Fibroblast of lung (primary cell): ENCODE measurements around the gene MEN1. TPM values are rescaled to one million over a fixed set of nuclear protein-coding genes. Genes with fewer than 3 reads are reported as not detected.

ENCODE experiments used
- DNase-seq, 2 donors: peaks; one replicate each; pipeline versions ENCODE4 v3.0.0 to v3.0.0-alpha.2; 2010; ENCODE audit warnings: low read depth in 2 of 2
- H2AFZ ChIP-seq: 2 replicates; pipeline ENCODE4 v1.5.1; 2012; ENCODE audit warnings: low read length, control low read depth, inconsistent platforms
- H3K27ac ChIP-seq: 2 replicates; pipeline ENCODE4 v1.5.1; 2011; ENCODE audit warnings: low read length, control low read depth; ENCODE audit not compliant: insufficient read depth
- H3K27me3 ChIP-seq: 2 replicates; pipeline ENCODE4 v1.5.1; 2011; ENCODE audit warnings: mild to moderate bottlenecking, low read length; ENCODE audit not compliant: control insufficient read depth, insufficient read depth
- H3K36me3 ChIP-seq: 2 replicates; pipeline ENCODE4 v1.5.1; 2011; ENCODE audit warnings: low read length; ENCODE audit not compliant: control insufficient read depth, insufficient read depth
- H3K4me1 ChIP-seq: 2 replicates; pipeline ENCODE4 v1.5.1; 2011; ENCODE audit warnings: low read length; ENCODE audit not compliant: control insufficient read depth, insufficient read depth; ENCODE audit errors: extremely low read depth
- H3K4me2 ChIP-seq: 2 replicates; pipeline ENCODE4 v1.5.1; 2011; ENCODE audit warnings: low read length, control low read depth; ENCODE audit not compliant: insufficient read depth; ENCODE audit errors: extremely low read depth
- H3K4me3 ChIP-seq, 4 experiments: fragments of 200-600 bp in 1 of 4; sonication (generic) in 1 of 4; replicated peaks in 1 of 4; 2 replicates each; pipeline ENCODE4 v1.5.1; 2011 to 2016; ENCODE audit warnings: low read length in 4 of 4, low read depth in 3 of 4, mild to moderate bottlenecking in 3 of 4, control low read depth in 2 of 4, inconsistent platforms in 1 of 4, mixed read lengths in 1 of 4; ENCODE audit not compliant: insufficient read depth in 1 of 4; ENCODE audit errors: control extremely low read depth in 1 of 4
- H3K79me2 ChIP-seq: 2 replicates; pipeline ENCODE4 v1.5.1; 2012; ENCODE audit warnings: mild to moderate bottlenecking, low read length, inconsistent platforms; ENCODE audit not compliant: control insufficient read depth, insufficient read depth
- H3K9ac ChIP-seq: 2 replicates; pipeline ENCODE4 v1.5.1; 2011; ENCODE audit warnings: mild to moderate bottlenecking, low read length, control low read depth; ENCODE audit not compliant: insufficient read depth
- H3K9me3 ChIP-seq: 2 replicates; pipeline ENCODE4 v1.5.1; 2012; ENCODE audit warnings: low read depth, low read length; ENCODE audit not compliant: control insufficient read depth, insufficient read depth
- H4K20me1 ChIP-seq: 2 replicates; pipeline ENCODE4 v1.5.1; 2011; ENCODE audit warnings: low read length; ENCODE audit not compliant: control insufficient read depth, insufficient read depth; ENCODE audit errors: extremely low read depth
- CTCF ChIP-seq, 2 donors: IDR thresholded peaks in 1 of 2; conservative IDR thresholded peaks in 1 of 2; 1 replicate in 1 of 2; 2 replicates in 1 of 2; pipeline ENCODE4 v1.5.1; 2011 to 2012; ENCODE audit warnings: low read length in 2 of 2, control low read depth in 1 of 2, inconsistent platforms in 1 of 2, low read depth in 1 of 2, mild to moderate bottlenecking in 1 of 2
- EZH2 ChIP-seq: IDR thresholded peaks from 2 replicates; pipeline ENCODE4 v1.5.1; 2012; ENCODE audit warnings: low read length, control low read depth, mild to moderate bottlenecking; ENCODE audit errors: missing control alignments
- polyA plus RNA-seq, 2 donors: library from polyadenylated mRNA; depleted of rRNA in 1 of 2; stranded (reverse) in 1 of 2; unstranded in 1 of 2; fragments of >200 nt; gene quantifications; 2 replicates each; pipeline ENCODE4 v1.2.1, GENCODE V29; 2011 to 2012; ENCODE audit warnings: missing spikeins in 1 of 2
- total RNA-seq: library from RNA; depleted of rRNA; stranded (reverse); fragments of >200 nt; gene quantifications from 2 replicates; pipeline ENCODE4 v1.2.1, GENCODE V29; 2014

The MEN1 gene
- total and polyA plus RNA-seq, 2 donors (not counting 1 experiment from before 2014, with no cell fraction given), result 8.9 to 13.7 TPM

- peaks cover 6% of the 10 kb centered on the region for H3K4me1 ChIP-seq
- no peaks in the 10 kb centered on the region for H3K9me3 ChIP-seq
- H3K27ac ChIP-seq, result peak within 1 kb of the TSS; percentile 63
- no peak for TF ChIP-seq EZH2
- peak in 1 of 2 donors; percentile 7 for TF ChIP-seq CTCF (conservative IDR thresholded peaks at IDR 0.05 in 1 of 2, IDR thresholded peaks at IDR 0.05 in 1 of 2; ENCODE audit: low read depth in 1 of 2, low read length in 2 of 2)
- H2AFZ ChIP-seq, result peak within 1 kb of the TSS; percentile 34
- H3K4me2 ChIP-seq, result peak within 1 kb of the TSS; percentile 96
- no peaks in the 10 kb centered on the region for H3K27me3 ChIP-seq
- H3K79me2 ChIP-seq, result no peaks in the 10 kb centered on the region
- peak within 1 kb of the TSS; percentile 51 to 86 (median 77) for H3K4me3 ChIP-seq
- H3K36me3 ChIP-seq, result peaks cover 6% of the 10 kb centered on the region
- no peaks in the 10 kb centered on the region for H4K20me1 ChIP-seq
- DNase-seq, result peak; percentile 70 to 82
- peak within 1 kb of the TSS; percentile 21 for H3K9ac ChIP-seq
These were observed 7.0 kb downstream of the MEN1 start, which contains the start of gene MAP4K2 for GRCh38 chr11:64803158-64803845. Gene MAP4K2, minus strand, starts transcription at chr11:64803214. Its CDS starts 65 bp downstream, at chr11:64803149.

- Histone ChIP-seq H3K36me3 (peaks cover 6% of the 10 kb centered on the region), H3K9ac (no peak overlapping the region), H3K4me1 (peaks cover 6% of the 10 kb centered on the region), H3K4me3 (peak overlapping the region; percentile 41 to 57 (median 47)), H2AFZ (no peak overlapping the region), H3K27ac (no peak overlapping the region), H3K4me2 (peak overlapping the region; percentile 66), H3K9me3 (no peaks in the 10 kb centered on the region), H3K27me3 (no peaks in the 10 kb centered on the region), H4K20me1 (no peaks in the 10 kb centered on the region), H3K79me2 (no peaks in the 10 kb centered on the region)
- no peak for DNase-seq
- TF ChIP-seq EZH2 (no peak), CTCF (conservative IDR thresholded peaks at IDR 0.05 in 1 of 2, IDR thresholded peaks at IDR 0.05 in 1 of 2; ENCODE audit: low read depth in 1 of 2, low read length in 2 of 2) (no peak)
These were observed 7.8 kb downstream of the MEN1 start for GRCh38 chr11:64802370-64803157.
